ENCODE measurements around the gene RFX6.

GRCh38 chr6:116902634-116903033 is 25.6 kb downstream of the RFX6 start:
- TF ChIP-seq CTCF (IDR thresholded peaks at IDR 0.05) (no peak), POLR2A (IDR thresholded peaks at IDR 0.05) (no peak)
